HG03039 (cell line): ENCODE measurements around the gene SUMO3.

Experiments
- ATAC-seq: cut with Tn5 transposase; IDR thresholded peaks from one replicate; pipeline ENCODE4 v1.9.1; 2021; ENCODE audit warnings: mild to moderate bottlenecking, moderate library complexity; ENCODE audit not compliant: unreplicated experiment

Gene SUMO3

GRCh38 chr21:44817914-44818639 is at the start of gene SUMO3:
Gene SUMO3 (minus strand): TSS chr21:44818062. CDS start chr21:44817968, 94 bp downstream.
- peak; percentile 54 for ATAC-seq

- no peak for ATAC-seq
Observed at GRCh38 chr21:44867464-44867863, 49.6 kb upstream of the SUMO3 start.

- no peak for ATAC-seq
Observed at GRCh38 chr21:44866780-44867179, 48.9 kb upstream of the SUMO3 start.

- no peak for ATAC-seq
Observed at GRCh38 chr21:44865561-44866280, 47.9 kb upstream of the SUMO3 start.

GRCh38 chr21:44862869-44863685 is 45.2 kb upstream of the SUMO3 start:
- ATAC-seq: no peak

- ATAC-seq: no peak
Observed at GRCh38 chr21:44858791-44859190, 40.9 kb upstream of the SUMO3 start.

- no peak for ATAC-seq
Observed at GRCh38 chr21:44858291-44858690, 40.4 kb upstream of the SUMO3 start.

GRCh38 chr21:44857127-44857892 is 39.4 kb upstream of the SUMO3 start:
- ATAC-seq: no peak

- no peak for ATAC-seq
Observed at GRCh38 chr21:44856131-44856530, 38.3 kb upstream of the SUMO3 start.

- no peak for ATAC-seq
Observed at GRCh38 chr21:44855572-44855971, 37.7 kb upstream of the SUMO3 start.

- no peak for ATAC-seq
Observed at GRCh38 chr21:44854664-44855446, 37.0 kb upstream of the SUMO3 start.

- ATAC-seq: no peak
Observed at GRCh38 chr21:44854391-44854663, 36.5 kb upstream of the SUMO3 start.

GRCh38 chr21:44853601-44854390 is 35.9 kb upstream of the SUMO3 start:
- no peak for ATAC-seq

- no peak for ATAC-seq
Observed at GRCh38 chr21:44850905-44851657, 33.2 kb upstream of the SUMO3 start.

- ATAC-seq: no peak
Observed at GRCh38 chr21:44850208-44850800, 32.4 kb upstream of the SUMO3 start.

- ATAC-seq: no peak
Observed at GRCh38 chr21:44849616-44850130, 31.8 kb upstream of the SUMO3 start.

- ATAC-seq: no peak
Observed at GRCh38 chr21:44848821-44849521, 31.1 kb upstream of the SUMO3 start.
